Lower leg skin (tissue), 3 donors: Measurements from ENCODE around the gene DOCK7.

Source experiments
- CTCF ChIP-seq, 3 donors: fragments of 450-650 bp; IDR thresholded peaks; one replicate each; pipeline ENCODE4 v1.5.1; 2016; ENCODE audit warnings: antibody characterized with exemption in 3 of 3, mild to moderate bottlenecking in 3 of 3, moderate library complexity in 2 of 3
- POLR2A ChIP-seq, 2 donors: fragments of 450-650 bp; IDR thresholded peaks; one replicate each; pipeline ENCODE4 v1.6.1; 2016 to 2017; ENCODE audit warnings: antibody characterized with exemption in 2 of 2, mild to moderate bottlenecking in 1 of 2, moderate library complexity in 1 of 2

- TF ChIP-seq CTCF (IDR thresholded peaks at IDR 0.05) = no peak
- TF ChIP-seq POLR2A (IDR thresholded peaks at IDR 0.05) = no peak
These were observed 159.0 kb downstream of the DOCK7 start for GRCh38 chr1:62529227-62529626.
